Melanocyte of skin (primary cell): ENCODE measurements around the gene LIN54. TPM values are rescaled to one million over a fixed set of nuclear protein-coding genes. Genes with fewer than 3 reads are reported as not detected.

Experiments
- small RNA-seq, 2 donors: library from RNA; depleted of rRNA; stranded (forward); fragments of <200 nt; gene quantifications; one replicate each; pipeline ENCODE3, GENCODE V24; 2012
- total RNA-seq, 2 donors: library from RNA; depleted of rRNA; stranded (reverse); fragments of >200 nt; gene quantifications; 2 replicates each; pipeline ENCODE4 v1.2.3, GENCODE V29; 2012

The LIN54 gene
- 10 to 100 TPM; 20.0 to 24.6 TPM for total RNA-seq

GRCh38 chr4:83010522-83011318 lies at the start of gene LIN54:
LIN54 (minus strand) TSS chr4:83010823; CDS start chr4:82984844, 25,979 bp downstream.

GRCh38 chr4:83034630-83035494 lies 24.2 kb upstream of the LIN54 start, which contains the start of gene COPS4:
COPS4 (plus strand) TSS chr4:83035183; CDS start chr4:83035225, 42 bp downstream.

GRCh38 chr4:82900411-82901182 lies 110.0 kb downstream of the LIN54 start, which contains the start of gene THAP9:
THAP9 (plus strand) TSS chr4:82900735; CDS start chr4:82900803, 68 bp downstream.

GRCh38 chr4:82890901-82891706 lies 119.5 kb downstream of the LIN54 start, which contains the start of gene SEC31A:
SEC31A (minus strand) TSS chr4:82891153; CDS start chr4:82881936, 9,217 bp downstream.

Small RNA genes lying within 50 kb of the gene (small RNA-seq; reads per million reads assigned to genes)
- 0 reads per million in 2 donors for gene RF00019
- gene RNU6-615P: 0 reads per million in 2 donors

Other genes with a start within 250 kb of the LIN54 start
- 1 to 10 TPM; 5.5 to 6.3 TPM for gene SCD5, start 212.0 kb downstream of the LIN54 start, total RNA-seq
- gene SEC31A, start 119.7 kb downstream of the LIN54 start, total RNA-seq: 100 to 1,000 TPM; 149 to 160 TPM
- 1 to 10 TPM; 5.0 to 6.9 TPM for gene THAP9, start 110.1 kb downstream of the LIN54 start, total RNA-seq
- 100 to 1,000 TPM in 1 of 2 donors, 10 to 100 TPM in 1; 87.1 to 114 TPM for gene COPS4, start 24.4 kb upstream of the LIN54 start, total RNA-seq
- not detected for gene PLAC8, start 103.9 kb upstream of the LIN54 start, total RNA-seq